Tibial nerve (tissue), 3 donors: ENCODE data around the gene KRTDAP.

Experiments used
- POLR2A ChIP-seq, 2 donors: fragments of 450-650 bp; IDR thresholded peaks; one replicate each; pipeline ENCODE4 v1.6.1; 2017; ENCODE audit warnings: antibody characterized with exemption in 2 of 2, mild to moderate bottlenecking in 2 of 2, moderate library complexity in 2 of 2
- TF ChIP-seq, protein P1 (sequence below), 5 experiments: fragments of 200-600 bp in 3 of 5; fragments of 450-650 bp in 2 of 5; sonication (generic) in 3 of 5; IDR thresholded peaks; one replicate each; pipeline ENCODE4 v1.5.1; 2016 to 2019; ENCODE audit warnings: antibody characterized with exemption in 5 of 5, mild to moderate bottlenecking in 3 of 5, moderate library complexity in 2 of 5

- TF ChIP-seq, protein P1, sequence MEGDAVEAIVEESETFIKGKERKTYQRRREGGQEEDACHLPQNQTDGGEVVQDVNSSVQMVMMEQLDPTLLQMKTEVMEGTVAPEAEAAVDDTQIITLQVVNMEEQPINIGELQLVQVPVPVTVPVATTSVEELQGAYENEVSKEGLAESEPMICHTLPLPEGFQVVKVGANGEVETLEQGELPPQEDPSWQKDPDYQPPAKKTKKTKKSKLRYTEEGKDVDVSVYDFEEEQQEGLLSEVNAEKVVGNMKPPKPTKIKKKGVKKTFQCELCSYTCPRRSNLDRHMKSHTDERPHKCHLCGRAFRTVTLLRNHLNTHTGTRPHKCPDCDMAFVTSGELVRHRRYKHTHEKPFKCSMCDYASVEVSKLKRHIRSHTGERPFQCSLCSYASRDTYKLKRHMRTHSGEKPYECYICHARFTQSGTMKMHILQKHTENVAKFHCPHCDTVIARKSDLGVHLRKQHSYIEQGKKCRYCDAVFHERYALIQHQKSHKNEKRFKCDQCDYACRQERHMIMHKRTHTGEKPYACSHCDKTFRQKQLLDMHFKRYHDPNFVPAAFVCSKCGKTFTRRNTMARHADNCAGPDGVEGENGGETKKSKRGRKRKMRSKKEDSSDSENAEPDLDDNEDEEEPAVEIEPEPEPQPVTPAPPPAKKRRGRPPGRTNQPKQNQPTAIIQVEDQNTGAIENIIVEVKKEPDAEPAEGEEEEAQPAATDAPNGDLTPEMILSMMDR (IDR thresholded peaks at IDR 0.05): no peak
- no peak for TF ChIP-seq POLR2A (IDR thresholded peaks at IDR 0.05)
These were observed 20.3 kb upstream of the KRTDAP start for GRCh38 chr19:35510626-35510964.
